DMS53 (cell line): ENCODE data around the gene COMMD8.
A peak's percentile ranks its signal among the peaks of the same experiment; 100 is the strongest.

ENCODE experiments used
- DNase-seq: peaks from one replicate; lab custom pipeline; 2025; lab: John Stamatoyannopoulos, UW

Gene COMMD8

GRCh38 chr4:47471591-47471990 lies 8.1 kb upstream of the COMMD8 start:
- no peak for DNase-seq

GRCh38 chr4:47471064-47471463 lies 7.6 kb upstream of the COMMD8 start:
- no peak for DNase-seq

- DNase-seq, result no peak
Measured at GRCh38 chr4:47469951-47470350, 6.4 kb upstream of the COMMD8 start.

- DNase-seq, result no peak
Measured at GRCh38 chr4:47468706-47469365, 5.3 kb upstream of the COMMD8 start.

- no peak for DNase-seq
Measured at GRCh38 chr4:47466056-47466785, 2.7 kb upstream of the COMMD8 start.

GRCh38 chr4:47465004-47465403 lies 1.5 kb upstream of the COMMD8 start:
- peak; percentile 25 for DNase-seq

GRCh38 chr4:47462799-47463234 lies 685 bp downstream of the COMMD8 start:
- peak; percentile 73 for DNase-seq

- DNase-seq, result no peak
Measured at GRCh38 chr4:47451657-47452056, 11.8 kb downstream of the COMMD8 start.

- no peak for DNase-seq
Measured at GRCh38 chr4:47444031-47444430, 19.5 kb downstream of the COMMD8 start.

GRCh38 chr4:47442980-47443379 lies 20.5 kb downstream of the COMMD8 start:
- DNase-seq, result no peak

GRCh38 chr4:47434931-47435330 lies 28.6 kb downstream of the COMMD8 start:
- no peak for DNase-seq

- no peak for DNase-seq
Measured at GRCh38 chr4:47432749-47433148, 30.8 kb downstream of the COMMD8 start.

GRCh38 chr4:47427935-47428334 lies 35.6 kb downstream of the COMMD8 start:
- no peak for DNase-seq

GRCh38 chr4:47425628-47426027 lies 37.9 kb downstream of the COMMD8 start:
- DNase-seq, result no peak

GRCh38 chr4:47419296-47419695 lies 44.2 kb downstream of the COMMD8 start:
- DNase-seq, result no peak

- no peak for DNase-seq
Measured at GRCh38 chr4:47418147-47418546, 45.4 kb downstream of the COMMD8 start.

GRCh38 chr4:47415719-47416118 lies 47.8 kb downstream of the COMMD8 start:
- no peak for DNase-seq

- DNase-seq, result peak; percentile 93
Measured at GRCh38 chr4:47413521-47413920, 50.0 kb downstream of the COMMD8 start.

- DNase-seq, result peak; percentile 29
Measured at GRCh38 chr4:47410271-47410670, 53.2 kb downstream of the COMMD8 start.

- DNase-seq, result no peak
Measured at GRCh38 chr4:47406408-47406807, 57.1 kb downstream of the COMMD8 start.
